Measurements from ENCODE around the gene UBE2J2.

Gene UBE2J2

DNA sequence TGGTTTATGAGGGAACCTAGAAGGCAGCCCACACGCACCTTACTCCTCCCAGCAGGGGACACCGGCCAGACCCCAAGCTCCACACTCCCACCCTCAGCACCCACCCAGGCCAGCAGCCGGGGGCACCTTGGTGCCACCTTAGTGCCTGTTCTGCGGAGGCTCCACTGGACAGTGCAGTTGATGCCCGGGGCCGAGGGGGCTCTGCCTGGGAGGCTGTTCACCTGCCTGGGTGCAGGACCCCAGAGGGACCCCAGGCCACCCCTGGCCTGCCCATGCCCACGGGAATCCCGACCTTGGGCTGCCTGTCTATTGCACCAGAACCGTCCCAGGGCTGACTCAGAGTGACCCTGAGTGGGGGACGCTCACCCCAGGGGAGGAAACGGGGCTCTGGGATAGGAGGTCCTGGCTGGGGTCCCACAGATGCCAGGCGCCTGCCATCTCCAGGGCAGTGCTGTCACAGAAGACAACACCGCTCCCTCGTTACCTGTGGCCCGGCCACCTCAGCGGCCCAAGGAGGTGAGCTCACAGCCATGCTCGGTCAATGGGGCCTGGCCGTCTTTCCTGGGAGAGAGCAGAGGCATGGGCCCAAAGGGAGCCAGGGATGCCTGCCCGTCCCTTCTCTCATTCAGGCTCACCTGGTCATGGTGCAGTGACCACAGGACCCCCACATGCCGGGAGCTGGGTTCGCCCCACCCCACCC lies 7.3 kb upstream of the UBE2J2 start:
- no peak for DNase-seq

DNA sequence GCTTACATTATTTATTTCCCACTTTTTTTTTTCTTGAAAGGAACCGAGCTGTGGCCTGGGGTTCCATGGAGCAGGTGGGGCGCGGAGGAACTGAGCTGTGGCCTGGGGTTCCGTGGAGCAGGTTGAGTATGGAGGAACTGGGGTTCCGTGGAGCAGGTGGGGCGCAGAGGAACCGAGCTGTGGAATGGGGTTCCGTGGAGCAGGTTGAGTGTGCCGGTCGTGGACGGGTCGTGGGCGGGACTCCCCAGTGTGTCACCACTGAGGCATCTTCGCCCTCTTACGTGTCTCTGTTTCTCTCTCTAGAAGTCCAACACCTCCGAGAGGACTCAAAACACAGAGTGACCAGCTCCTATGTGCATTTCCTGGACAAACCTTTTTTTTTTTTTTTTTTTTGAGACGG lies 5.4 kb upstream of the UBE2J2 start:
- no peak for DNase-seq

DNA sequence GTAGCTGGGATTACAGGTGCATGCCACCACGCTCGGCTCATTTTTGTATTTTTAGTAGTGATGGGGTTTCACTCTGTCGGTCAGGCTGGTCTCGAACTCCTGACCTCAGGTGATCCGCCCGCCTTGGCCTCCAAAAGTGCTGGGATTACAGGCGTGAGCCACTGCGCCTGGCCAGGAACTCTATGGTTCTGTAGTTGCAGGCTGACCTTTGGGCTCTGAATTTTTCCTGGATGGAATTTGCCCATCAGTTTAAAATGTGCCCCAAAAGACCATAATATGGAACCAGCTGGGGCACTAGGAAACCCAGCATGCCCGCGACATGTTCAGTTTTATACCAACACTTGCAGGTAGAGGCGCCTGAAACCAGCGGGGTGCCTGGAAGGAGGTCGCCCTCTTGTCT lies 5.0 kb upstream of the UBE2J2 start:
- DNase-seq: no peak

DNA sequence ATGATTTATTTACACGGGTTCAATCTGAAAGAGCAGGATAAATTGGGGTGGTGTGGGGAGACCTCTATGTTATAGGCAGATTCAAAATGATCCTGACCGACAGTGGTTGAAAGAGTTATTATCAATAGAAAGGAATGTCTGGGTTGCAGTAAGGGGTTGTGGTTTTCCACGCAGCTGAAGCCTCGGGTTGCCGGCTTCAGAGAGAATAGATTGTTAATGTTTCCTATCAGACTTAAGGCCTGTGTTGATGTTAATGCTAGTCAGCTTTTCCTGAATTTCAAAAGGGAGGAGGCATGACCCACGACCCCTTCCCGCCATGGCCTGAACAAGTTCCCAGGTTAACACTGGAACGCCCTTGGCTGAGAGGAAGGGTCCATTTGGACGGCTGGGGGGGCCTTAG lies 2.2 kb upstream of the UBE2J2 start:
- no peak for DNase-seq

DNA sequence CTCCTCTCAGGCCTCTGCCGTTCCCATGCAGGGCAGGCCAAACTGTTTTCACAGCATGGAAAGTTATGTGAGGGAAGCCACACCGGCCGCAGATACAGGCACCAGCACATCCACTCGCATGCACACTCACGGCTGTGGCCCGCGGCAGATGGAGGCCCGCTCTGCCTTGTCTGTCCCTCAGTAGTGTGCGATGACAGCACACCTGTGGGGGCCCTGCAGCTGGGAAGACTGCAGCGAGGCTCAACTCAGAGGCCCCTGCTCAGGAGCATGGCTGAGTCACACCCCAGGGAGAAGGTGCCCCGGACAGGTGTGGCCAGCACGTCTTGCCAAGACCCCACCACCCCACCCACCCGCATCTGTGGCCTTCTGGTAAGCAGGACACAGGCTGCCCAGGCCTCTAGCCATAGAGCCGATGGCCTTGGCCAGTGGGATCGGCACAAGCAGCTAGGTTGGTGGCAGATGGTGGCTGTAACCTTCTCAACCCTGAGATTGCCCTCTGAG lies 1.3 kb upstream of the UBE2J2 start:
- DNase-seq: no peak

DNA sequence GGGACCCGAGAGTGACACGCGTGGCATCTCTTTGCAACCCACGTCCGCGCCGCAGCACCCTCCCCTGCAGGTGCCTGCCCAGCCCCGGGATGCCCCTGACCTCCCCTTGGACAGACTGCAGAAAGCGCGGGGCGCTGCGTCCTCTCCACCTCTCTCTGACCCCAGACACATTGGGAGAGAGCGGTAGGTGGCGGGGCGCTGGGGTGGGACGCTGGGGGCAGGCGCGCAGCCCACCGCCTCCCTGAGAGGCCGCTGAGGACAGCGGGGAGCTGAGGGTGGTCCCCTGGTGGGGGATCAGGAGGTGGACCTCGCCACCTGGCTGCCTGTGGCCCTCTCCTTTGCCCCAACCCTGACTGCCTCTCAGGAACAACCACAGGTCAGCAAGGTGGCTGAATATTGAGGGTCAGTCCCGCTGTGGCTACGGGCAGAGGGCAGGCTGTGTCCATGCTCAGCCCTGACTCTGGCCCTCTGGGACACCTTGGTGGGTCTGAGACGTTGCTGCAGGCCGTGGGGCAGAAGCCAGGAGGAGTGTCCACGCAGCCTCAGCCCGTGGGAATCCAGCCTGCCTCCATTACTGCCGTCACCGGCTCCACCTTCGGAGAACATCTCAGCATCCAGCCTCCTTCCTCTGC lies 761 bp upstream of the UBE2J2 start:
- no peak for DNase-seq

DNA sequence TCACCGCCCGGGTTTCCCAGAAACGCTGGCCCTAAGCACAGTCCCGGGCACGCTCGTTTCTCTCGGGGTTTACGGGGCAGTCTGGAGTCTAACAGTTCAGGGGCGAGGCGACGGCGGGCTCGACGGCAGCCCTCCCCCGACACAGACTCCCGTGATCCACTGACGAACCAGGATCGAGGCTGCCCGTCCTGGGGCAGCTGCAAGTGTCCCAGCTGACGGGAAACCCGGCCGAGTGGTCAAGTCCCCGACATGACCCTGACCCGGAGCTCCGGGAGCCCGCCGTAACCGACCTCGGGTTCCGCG lies 494 bp downstream of the UBE2J2 start:
- DNase-seq: no peak

DNA sequence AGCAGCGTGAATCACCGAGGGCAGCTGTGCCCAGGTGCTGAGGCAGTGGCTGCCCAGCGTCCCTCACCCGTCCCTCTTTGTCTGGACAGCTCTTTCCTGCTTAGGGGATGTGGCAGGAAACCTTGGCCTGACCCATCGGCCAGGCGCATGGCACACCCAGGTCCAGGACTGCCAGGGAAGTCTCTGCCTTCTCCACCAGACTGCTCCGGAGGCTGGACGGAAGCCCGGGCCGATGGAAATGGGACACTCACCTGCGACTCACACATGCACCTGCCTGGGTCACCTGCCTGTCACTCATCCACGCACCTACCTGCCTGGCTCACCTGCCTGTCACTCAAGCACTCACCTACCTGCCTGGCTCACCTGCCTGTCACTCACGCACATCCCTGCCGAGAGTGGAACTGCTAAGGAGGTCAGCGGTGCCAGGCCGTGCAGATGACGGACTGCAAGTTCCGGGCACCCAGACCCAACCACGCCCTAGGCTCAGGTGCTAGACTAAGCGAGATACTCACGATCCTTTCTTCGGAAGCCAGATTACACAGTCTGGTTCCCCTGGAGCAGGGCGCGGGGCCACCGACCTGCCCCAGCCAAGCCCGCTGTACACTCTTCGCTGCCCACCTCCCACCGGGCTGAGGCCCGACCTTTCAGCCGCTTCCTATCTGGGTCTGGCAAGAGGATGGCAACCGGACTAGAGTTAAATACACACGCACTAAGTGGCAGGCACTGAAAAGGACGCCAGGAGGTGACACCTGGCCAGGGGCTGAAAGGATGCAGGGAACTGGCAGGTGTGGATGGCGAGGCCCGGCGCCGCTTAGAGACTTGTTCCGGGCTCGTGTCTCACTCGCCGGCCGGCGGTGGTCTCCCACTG lies 1.1 kb downstream of the UBE2J2 start:
- DNase-seq: no peak

DNA sequence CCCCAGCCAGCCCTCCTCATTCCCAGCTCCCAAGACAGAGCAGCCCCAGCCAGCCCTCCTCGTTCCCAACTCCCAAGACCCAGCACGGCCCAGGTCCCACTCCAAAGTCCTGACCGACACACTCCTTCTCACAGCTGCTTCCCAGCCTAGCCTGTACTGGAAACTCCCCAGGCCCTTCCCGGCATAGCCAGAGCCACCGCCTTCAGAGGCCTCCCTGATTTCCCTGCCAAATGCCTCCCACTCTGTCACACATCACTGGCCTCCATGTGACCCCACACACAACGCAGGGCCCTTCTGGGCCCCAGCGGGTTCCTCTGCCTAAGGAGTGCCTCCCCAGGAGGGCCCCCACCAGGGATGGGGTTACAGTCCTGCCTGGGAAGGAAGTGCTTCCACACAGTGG lies 2.8 kb downstream of the UBE2J2 start:
- DNase-seq: no peak

DNA sequence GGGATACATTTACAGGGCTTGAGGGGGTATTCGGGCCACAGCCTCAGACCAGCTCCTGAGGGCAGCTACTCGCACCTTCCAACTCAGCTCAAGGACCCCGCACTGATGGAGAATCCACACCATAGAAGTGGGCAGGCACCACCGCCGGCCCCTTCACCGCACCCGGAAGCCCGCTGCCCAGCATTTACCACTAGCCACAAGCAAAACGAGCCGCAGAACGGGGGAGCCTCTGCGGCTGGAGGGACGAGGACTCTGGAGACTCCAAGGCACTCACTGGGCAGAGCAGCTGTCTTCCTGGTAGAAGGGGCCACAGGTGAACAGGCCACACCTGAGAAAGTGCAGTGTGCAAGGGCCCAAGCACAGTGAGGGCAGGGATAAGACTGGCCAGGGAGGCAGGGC lies 5.4 kb downstream of the UBE2J2 start:
- DNase-seq: no peak

DNA sequence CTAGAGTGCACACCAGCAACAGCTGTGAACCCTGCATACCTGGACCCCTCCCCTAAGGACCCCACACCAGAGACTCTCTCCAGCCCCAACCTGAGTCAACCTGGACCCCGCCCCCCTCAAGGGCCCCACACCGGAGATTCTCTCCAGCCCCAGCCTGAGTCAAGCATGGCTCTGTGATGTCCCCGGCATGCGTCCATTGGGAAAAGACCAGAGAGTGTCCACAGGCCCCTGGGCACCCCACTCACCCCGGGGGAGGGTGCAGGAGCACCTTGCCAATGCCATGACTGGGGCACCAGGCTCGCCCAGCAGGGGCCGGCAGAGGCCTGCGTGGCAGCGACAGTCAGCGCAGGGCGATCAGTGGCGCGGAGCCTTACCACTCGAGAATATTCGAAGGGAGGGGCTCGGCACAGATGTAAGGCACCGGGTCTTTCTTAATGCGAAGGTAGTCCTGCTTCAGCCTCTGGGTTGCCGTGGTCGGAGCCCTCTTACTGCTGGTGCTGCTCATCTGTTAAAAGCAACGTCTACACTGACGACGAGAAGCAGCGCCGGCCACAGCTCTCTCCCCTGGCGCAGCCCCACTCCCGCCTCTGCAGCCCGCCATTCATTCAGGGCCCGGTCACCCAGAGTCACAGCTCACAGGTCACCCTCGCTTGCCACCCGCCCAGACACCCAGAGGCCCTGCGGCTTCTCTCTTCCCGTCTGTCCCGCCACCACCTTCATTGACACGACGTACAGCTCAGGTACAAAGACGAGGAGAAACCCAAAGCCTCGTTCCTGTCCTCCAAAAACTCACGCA lies 6.0 kb downstream of the UBE2J2 start:
- no peak for DNase-seq

DNA sequence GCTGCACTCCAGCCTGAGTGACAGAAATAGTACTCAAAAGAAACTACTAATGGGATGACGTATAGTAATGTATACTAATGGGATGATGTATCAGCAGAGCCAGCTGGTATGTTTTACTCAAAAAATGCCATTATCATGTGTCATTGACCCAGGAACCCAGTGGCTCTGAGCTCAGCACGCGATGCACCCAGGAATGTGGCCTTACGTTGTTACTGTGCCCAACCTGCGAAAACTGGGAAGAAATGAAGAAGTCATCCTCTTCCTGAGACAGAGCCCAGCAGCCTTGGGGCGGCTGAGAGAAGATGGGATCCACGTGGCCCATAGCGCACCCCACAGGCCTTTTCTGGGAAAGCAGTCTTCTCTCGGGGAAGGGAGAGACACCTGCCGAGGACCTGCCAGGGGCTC lies 8.8 kb downstream of the UBE2J2 start:
- DNase-seq: no peak

DNA sequence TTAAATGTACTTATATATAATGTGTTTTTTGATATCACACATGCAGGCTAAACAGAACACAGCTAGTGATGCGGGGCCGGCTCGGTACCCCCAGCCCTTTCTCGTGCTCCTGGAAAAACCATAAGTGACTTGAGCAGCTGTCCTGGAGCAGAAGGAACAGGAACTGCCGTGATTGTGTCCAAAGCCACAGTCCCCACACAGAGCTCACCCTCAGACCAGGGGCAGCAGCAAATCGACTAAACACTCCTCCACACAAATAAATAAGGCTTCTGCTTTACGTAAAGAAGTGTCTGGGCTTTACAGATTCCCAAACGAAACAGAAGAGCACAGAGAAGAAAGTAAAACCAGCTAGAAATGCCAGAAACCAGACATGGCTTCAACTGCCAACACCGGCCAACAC lies 9.6 kb downstream of the UBE2J2 start:
- DNase-seq: no peak

DNA sequence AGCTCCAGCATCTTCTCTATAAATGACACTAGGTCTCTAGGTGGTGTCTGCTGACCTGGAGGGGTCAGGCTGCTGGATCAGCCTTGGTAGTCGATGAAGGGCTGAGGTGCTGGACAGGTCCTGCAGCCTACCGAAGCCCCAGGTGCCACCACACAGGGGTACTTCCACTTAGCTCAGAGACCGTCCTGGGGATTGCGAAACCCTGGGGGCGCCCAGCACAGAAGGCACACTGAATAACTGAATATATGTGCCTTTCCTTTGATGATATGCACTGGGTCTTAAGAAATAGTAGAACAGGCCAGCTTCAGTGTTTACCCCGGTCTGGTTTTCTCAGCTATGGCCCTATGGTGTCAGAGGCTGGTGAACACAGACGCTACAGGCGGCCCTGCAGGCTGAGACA lies 10.9 kb downstream of the UBE2J2 start:
- no peak for DNase-seq

DNA sequence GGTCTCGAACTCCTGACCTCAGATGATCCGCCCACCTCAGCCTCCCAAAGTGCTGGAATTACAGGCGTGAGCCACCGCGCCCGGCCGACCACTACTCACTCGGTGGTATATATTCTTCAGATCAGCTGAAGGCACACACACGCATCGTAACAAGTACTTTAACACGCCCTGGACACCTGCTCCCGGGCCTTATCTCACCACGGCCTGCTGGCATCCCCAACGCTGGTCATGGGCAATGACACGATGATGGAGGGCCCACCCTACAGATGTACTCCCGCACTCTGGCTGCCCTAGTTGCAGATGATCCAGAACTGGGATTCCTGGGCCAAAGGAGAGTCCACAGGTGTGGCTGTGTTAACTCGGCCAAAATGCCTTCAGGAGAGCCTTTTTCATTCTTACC lies 11.6 kb downstream of the UBE2J2 start:
- no peak for DNase-seq

DNA sequence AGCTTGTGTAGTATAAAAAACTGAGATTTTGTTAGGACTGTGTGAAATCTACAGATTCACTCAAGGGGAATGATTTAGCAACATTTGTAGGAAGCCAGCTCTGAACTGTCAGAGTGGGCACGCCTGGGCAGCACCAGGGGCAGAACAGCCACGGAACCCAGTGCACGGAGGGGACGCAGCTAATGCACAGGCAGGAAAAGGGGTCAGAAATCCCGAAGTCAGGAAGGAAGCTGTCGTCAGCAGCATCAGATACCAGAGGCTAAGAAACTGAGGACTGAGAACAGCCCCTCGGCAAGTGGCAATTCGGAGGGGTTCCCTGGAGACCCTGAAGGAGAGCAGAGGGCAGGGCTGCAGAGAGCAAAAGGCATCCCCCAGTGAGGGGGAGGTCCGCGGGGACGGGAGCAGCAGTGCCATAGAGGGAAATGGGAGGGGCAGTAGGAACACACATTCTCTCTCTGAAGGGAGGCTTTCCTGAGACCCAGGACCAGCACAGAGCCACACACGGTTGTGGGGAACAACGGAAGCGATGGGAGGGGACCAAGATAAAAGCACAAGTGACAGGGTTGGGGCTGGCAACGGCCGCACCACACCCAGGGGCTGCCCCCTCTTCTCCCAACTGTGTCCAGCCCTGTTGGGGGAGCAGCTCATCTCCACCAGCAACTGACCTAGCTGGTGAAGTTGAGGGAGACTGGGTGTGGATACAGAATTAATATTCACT lies 12.7 kb downstream of the UBE2J2 start:
- DNase-seq: no peak

DNA sequence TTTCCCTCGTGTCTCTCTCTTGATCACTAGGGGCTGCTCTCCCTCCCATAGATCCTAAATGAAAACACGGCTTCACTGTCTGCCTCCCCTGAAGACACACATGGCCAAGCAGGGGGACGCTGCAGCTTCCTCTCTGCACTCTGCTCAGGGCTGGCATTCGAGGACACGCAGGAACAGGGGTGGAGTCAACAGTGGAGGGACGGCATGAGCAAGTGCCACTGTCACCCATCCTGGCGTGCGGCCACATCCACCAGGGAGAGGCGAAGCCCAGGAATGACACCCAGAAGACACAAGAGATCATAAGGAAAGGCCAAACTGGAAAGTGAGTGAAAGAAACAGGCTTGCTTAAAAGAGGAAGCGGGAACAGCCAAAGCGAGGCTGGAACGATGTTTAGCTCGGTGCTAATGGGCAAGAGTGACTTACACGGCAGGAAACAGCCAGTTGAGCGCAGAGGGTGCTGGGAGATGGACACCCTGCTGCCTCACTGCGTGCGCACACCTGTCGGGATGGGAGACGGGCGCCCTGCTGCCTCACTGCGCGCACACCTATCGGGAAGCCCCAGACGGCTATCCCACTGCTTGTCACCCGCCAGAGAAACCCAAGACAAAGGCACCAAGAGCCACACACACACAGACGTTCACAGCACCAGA lies 13.6 kb downstream of the UBE2J2 start:
- no peak for DNase-seq

DNA sequence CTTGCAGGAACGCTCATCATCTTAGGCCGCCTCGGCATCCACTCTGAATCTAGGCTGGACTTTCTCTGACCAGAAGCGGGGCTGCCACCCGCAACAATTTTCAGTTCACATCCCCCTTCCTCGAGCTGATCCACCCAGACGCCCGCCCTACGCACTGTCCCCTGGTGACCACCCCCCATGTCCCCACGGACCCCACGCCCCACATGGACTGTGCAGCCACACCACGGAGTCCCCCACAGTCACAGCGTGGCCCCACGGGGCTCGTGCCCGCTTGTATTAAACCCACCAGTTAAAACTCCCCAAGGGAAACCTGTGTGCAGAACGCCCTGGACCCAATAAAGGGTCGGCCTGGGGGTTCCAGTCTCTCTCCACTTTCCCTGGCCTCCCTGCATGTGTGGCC lies 14.1 kb downstream of the UBE2J2 start:
- no peak for DNase-seq

DNA sequence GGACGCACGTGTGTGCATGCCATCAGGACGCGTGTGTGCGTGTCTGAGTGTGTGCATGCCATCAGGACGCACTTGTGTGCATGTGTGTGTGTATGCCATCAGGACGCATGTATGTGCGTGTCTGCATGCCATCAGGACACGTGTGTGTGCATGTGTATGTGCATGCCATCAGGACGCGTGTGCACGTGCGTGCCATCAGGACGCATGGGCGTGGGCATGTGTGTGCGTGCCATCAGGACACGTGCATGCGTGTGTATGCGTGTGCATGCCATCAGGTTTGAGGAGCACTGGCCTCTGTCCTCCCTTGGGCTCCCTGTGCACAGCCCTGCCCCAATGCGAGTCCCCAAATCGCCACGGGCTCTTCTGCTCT lies 14.6 kb downstream of the UBE2J2 start:
- DNase-seq: no peak

DNA sequence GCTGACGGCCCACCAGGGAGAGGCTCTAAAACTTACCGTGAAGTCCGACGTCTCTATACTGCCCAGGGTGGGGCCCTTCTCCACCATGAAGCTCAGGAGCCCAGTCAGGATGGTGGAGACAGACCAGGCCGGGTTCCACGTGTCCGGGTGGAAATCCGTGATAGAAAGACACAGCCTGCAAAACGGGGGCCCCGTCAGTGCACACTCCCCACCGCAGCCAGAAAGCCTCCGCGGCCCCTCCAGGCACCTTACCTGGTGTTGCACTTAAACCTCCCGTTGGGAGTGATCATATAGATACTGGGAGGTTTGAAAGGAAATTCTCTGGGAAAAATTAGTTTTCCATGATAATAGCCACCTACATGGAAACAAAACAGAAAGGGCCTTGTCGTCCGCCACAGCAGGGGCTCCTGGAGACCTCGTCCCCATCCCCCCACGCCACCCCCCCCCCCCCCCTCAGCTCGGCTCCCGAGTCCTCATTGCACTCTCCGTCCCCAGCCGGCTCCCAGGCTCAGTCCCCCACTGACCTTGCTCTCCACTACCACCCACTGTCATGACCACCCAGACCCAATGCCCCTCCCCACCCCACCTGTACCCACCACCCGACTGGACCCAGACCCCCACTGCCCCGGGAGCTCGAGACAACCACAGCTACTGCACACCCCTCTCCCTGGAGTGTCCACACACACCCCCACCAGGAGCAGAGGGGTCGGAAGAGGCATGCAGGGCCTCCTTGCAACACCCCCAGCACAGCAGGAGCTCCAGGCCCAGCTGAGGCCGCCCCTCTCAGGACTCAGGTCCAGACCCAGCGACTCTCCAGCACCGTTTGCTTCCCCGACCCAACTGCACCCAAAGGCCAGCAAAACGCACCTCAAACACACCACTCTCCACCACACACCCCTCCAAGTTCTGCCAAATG lies 16.4 kb downstream of the UBE2J2 start:
- no peak for DNase-seq

DNA sequence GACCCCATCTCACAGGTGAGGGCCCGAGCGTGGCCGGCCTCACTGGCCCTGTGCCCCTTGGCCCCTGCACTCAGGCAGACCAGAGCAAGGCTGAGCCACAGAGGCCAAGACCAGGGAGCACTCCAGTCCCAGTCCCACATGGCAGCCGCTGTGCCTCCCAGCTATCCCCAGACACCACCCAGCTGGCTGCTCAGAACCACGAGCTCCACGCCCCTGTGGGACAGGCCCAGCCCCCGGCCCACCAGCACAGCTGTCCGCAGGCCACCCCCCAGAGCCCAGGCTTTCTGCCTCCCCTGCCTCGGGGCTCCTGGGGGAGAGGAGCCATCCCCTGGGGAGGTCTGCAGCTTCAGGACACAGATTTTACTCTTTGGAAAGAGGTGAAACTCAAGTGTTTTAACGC lies 18.0 kb downstream of the UBE2J2 start:
- DNase-seq: no peak

Data from T-helper 1 cell (primary cell).